ENCODE data around the gene DVL1. TPM values are rescaled to one million over a fixed set of nuclear protein-coding genes. Genes with fewer than 3 reads are reported as not detected.

DVL1 gene
- total and polyA plus RNA-seq, 2 of the 13 experiments (the other 11 are each of a cell fraction or from before 2014, with no cell fraction given), result 30.8 to 60.4 TPM

DNA sequence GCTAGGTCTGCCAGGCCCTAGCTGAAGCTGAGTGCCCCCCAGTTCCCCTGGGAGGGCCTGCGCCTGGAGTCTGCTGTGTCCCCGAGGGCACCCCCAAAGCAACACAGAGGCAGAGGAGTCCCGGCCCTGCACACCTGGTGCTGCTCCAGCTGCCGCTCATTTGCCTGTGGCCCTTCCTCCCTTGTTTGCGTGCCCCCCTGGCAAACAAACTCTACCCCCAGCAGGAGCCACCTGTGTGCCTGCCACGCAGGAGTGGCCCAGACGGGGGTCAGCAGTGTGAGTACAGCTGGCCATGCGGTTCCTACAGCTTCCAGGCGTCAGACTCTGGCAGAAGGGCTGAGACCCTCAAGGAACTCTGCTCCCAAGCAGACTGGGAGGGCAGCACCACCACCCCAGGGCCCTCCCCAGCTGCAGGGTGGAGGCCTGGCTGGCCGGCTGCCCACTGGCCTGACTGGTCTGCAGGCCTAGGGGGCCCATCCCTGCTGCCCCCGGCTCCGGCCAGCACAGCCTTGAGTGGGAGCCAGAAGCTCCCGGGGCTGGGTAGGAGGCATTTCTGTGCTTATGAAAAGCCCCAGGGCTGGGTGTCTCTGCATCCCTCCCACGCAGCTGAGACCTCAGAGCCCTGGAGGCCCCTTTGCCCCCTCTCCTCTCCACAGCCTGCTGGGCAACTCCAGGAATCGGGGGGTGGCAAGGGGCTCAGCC is 18.7 kb downstream of the DVL1 start (continued):
- no peak for TF ChIP-seq CHD4 (IDR thresholded peaks at IDR 0.05; ENCODE audit: borderline replicate concordance, low read length)
- TF ChIP-seq NR2F1 (CRISPR knock-in tag; IDR thresholded peaks at IDR 0.05), result no peak
- TF ChIP-seq CEBPB (IDR thresholded peaks at IDR 0.05; ENCODE audit: borderline replicate concordance, low read depth, low read length), result no peak
- no peak for TF ChIP-seq GABPB1 (CRISPR knock-in tag; IDR thresholded peaks at IDR 0.05)
- no peak for TF ChIP-seq ZNF580 (CRISPR knock-in tag; IDR thresholded peaks at IDR 0.05; ENCODE audit: borderline replicate concordance, low read depth)
- TF ChIP-seq, protein P1, sequence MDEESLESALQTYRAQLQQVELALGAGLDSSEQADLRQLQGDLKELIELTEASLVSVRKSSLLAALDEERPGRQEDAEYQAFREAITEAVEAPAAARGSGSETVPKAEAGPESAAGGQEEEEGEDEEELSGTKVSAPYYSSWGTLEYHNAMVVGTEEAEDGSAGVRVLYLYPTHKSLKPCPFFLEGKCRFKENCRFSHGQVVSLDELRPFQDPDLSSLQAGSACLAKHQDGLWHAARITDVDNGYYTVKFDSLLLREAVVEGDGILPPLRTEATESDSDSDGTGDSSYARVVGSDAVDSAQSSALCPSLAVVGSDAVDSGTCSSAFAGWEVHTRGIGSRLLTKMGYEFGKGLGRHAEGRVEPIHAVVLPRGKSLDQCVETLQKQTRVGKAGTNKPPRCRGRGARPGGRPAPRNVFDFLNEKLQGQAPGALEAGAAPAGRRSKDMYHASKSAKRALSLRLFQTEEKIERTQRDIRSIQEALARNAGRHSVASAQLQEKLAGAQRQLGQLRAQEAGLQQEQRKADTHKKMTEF (CRISPR knock-in tag; IDR thresholded peaks at IDR 0.05), result 0 out of 2 replicates have a peak, but pooled peaks have one; percentile 26
- no peak for TF ChIP-seq NR3C1 (CRISPR knock-in tag; IDR thresholded peaks at IDR 0.05)
- TF ChIP-seq ZMYM3 (CRISPR knock-in tag; IDR thresholded peaks at IDR 0.05), result no peak
- no peak for TF ChIP-seq KLF9 (CRISPR knock-in tag; IDR thresholded peaks at IDR 0.05; ENCODE audit: low read depth)
- TF ChIP-seq ZNF138 (CRISPR knock-in tag; IDR thresholded peaks at IDR 0.05; ENCODE audit: low read depth), result 0 out of 2 replicates have a peak, but pooled peaks have one; percentile 19
- TF ChIP-seq HNF4G (IDR thresholded peaks at IDR 0.05; ENCODE audit: borderline replicate concordance, low read depth, low read length), result no peak
- no peak for TF ChIP-seq HNF4G (CRISPR knock-in tag; IDR thresholded peaks at IDR 0.05; ENCODE audit: borderline replicate concordance, low read depth)
- TF ChIP-seq PCBP2 (optimal IDR thresholded peaks at IDR 0.05; ENCODE audit: low read depth, low read length, poor library complexity, severe bottlenecking), result no peak
- TF ChIP-seq ZNF841 (CRISPR knock-in tag; IDR thresholded peaks at IDR 0.05; ENCODE audit: borderline replicate concordance), result no peak
- no peak for TF ChIP-seq NFKB2 (CRISPR knock-in tag; IDR thresholded peaks at IDR 0.05; ENCODE audit: borderline replicate concordance)
- no peak for TF ChIP-seq CBX1 (IDR thresholded peaks at IDR 0.05; ENCODE audit: low read depth)
- TF ChIP-seq, protein P2, sequence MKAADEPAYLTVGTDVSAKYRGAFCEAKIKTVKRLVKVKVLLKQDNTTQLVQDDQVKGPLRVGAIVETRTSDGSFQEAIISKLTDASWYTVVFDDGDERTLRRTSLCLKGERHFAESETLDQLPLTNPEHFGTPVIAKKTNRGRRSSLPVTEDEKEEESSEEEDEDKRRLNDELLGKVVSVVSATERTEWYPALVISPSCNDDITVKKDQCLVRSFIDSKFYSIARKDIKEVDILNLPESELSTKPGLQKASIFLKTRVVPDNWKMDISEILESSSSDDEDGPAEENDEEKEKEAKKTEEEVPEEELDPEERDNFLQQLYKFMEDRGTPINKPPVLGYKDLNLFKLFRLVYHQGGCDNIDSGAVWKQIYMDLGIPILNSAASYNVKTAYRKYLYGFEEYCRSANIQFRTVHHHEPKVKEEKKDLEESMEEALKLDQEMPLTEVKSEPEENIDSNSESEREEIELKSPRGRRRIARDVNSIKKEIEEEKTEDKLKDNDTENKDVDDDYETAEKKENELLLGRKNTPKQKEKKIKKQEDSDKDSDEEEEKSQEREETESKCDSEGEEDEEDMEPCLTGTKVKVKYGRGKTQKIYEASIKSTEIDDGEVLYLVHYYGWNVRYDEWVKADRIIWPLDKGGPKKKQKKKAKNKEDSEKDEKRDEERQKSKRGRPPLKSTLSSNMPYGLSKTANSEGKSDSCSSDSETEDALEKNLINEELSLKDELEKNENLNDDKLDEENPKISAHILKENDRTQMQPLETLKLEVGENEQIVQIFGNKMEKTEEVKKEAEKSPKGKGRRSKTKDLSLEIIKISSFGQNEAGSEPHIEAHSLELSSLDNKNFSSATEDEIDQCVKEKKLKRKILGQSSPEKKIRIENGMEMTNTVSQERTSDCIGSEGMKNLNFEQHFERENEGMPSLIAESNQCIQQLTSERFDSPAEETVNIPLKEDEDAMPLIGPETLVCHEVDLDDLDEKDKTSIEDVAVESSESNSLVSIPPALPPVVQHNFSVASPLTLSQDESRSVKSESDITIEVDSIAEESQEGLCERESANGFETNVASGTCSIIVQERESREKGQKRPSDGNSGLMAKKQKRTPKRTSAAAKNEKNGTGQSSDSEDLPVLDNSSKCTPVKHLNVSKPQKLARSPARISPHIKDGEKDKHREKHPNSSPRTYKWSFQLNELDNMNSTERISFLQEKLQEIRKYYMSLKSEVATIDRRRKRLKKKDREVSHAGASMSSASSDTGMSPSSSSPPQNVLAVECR (CRISPR knock-in tag; IDR thresholded peaks at IDR 0.05; ENCODE audit: borderline replicate concordance), result peak; percentile 10; the same call in 1 of the 2 replicates
- 0 out of 2 replicates have a peak, but pooled peaks have one; percentile 36 for TF ChIP-seq BORCS8-MEF2B (CRISPR knock-in tag; IDR thresholded peaks at IDR 0.05)
- TF ChIP-seq, protein P3, sequence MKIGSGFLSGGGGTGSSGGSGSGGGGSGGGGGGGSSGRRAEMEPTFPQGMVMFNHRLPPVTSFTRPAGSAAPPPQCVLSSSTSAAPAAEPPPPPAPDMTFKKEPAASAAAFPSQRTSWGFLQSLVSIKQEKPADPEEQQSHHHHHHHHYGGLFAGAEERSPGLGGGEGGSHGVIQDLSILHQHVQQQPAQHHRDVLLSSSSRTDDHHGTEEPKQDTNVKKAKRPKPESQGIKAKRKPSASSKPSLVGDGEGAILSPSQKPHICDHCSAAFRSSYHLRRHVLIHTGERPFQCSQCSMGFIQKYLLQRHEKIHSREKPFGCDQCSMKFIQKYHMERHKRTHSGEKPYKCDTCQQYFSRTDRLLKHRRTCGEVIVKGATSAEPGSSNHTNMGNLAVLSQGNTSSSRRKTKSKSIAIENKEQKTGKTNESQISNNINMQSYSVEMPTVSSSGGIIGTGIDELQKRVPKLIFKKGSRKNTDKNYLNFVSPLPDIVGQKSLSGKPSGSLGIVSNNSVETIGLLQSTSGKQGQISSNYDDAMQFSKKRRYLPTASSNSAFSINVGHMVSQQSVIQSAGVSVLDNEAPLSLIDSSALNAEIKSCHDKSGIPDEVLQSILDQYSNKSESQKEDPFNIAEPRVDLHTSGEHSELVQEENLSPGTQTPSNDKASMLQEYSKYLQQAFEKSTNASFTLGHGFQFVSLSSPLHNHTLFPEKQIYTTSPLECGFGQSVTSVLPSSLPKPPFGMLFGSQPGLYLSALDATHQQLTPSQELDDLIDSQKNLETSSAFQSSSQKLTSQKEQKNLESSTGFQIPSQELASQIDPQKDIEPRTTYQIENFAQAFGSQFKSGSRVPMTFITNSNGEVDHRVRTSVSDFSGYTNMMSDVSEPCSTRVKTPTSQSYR (CRISPR knock-in tag; IDR thresholded peaks at IDR 0.05; ENCODE audit: borderline replicate concordance), result no peak
- TF ChIP-seq ZNF615 (CRISPR knock-in tag; IDR thresholded peaks at IDR 0.05; ENCODE audit: borderline replicate concordance), result no peak
- TF ChIP-seq KDM2A (CRISPR knock-in tag; IDR thresholded peaks at IDR 0.05; ENCODE audit: borderline replicate concordance, low read depth), result 0 out of 2 replicates have a peak, but pooled peaks have one; percentile 5

Data from HepG2 (cell line).